ENCODE data around the gene RFFL.
A peak's percentile ranks its signal among the peaks of the same experiment; 100 is the strongest.

RFFL gene

DNA sequence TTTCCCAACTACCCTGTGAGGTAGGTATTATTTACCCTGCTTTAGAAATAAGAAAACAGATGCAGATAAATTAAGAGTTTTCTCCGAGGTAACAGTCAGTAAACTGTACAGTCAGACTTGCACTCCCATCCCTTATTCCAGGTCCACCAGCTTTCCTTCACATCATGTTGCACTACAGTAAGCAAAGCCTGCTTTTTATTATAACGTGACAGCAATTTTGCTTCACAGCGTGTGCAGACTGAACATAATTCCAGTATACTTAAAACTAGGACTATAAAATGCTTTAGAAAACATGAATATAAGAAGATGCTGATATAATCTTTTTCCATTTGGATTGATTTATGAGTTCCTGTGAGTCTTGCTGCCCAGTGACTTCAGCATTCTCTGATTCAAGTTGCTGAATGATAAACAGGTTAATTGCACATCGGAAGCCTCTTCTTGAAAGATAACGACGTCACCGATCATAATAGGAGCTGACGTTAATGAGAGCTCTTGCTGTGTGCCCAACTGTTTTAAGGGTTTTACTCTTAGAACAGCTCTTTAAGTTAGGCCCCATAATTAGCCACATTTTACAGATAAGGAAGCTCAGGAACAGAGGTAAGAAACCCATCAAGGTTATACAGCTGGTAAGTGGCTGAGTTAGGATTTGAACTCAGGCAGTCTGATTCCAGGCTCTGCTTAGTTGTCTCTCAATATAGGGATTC is 81.8 kb downstream of the RFFL start (continued):
- peak; percentile 26 for TF ChIP-seq ZNF426 (tag by site-specific recombination; IDR thresholded peaks at IDR 0.05)
- TF ChIP-seq ZBTB20 (tag by site-specific recombination; IDR thresholded peaks at IDR 0.05): no peak
- TF ChIP-seq GLIS2 (tag by site-specific recombination; IDR thresholded peaks at IDR 0.05): no peak; the same call in 1 of the 2 replicates
- TF ChIP-seq REPIN1 (tag by site-specific recombination; IDR thresholded peaks at IDR 0.05; ENCODE audit: low read depth): no peak
- peak; percentile 87; the same call in 1 of the 2 replicates for TF ChIP-seq ZNF324 (tag by site-specific recombination; IDR thresholded peaks at IDR 0.05)
- peak; percentile 93 for TF ChIP-seq ZNF561 (tag by site-specific recombination; IDR thresholded peaks at IDR 0.05; ENCODE audit: borderline replicate concordance)
- TF ChIP-seq, protein P1, sequence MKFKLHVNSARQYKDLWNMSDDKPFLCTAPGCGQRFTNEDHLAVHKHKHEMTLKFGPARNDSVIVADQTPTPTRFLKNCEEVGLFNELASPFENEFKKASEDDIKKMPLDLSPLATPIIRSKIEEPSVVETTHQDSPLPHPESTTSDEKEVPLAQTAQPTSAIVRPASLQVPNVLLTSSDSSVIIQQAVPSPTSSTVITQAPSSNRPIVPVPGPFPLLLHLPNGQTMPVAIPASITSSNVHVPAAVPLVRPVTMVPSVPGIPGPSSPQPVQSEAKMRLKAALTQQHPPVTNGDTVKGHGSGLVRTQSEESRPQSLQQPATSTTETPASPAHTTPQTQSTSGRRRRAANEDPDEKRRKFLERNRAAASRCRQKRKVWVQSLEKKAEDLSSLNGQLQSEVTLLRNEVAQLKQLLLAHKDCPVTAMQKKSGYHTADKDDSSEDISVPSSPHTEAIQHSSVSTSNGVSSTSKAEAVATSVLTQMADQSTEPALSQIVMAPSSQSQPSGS (tag by site-specific recombination; IDR thresholded peaks at IDR 0.05; ENCODE audit: low read depth): peak; percentile 97
- peak; percentile 98 for TF ChIP-seq IKZF3 (tag by site-specific recombination; IDR thresholded peaks at IDR 0.05)
- peak; percentile 90 for TF ChIP-seq ZNF10 (tag by site-specific recombination; IDR thresholded peaks at IDR 0.05)
- TF ChIP-seq ZFP41 (tag by site-specific recombination; IDR thresholded peaks at IDR 0.05; ENCODE audit: borderline replicate concordance): no peak
- TF ChIP-seq, protein P2, sequence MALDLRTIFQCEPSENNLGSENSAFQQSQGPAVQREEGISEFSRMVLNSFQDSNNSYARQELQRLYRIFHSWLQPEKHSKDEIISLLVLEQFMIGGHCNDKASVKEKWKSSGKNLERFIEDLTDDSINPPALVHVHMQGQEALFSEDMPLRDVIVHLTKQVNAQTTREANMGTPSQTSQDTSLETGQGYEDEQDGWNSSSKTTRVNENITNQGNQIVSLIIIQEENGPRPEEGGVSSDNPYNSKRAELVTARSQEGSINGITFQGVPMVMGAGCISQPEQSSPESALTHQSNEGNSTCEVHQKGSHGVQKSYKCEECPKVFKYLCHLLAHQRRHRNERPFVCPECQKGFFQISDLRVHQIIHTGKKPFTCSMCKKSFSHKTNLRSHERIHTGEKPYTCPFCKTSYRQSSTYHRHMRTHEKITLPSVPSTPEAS (tag by site-specific recombination; IDR thresholded peaks at IDR 0.05): peak; percentile 84
- peak; percentile 83 for TF ChIP-seq ZNF558 (tag by site-specific recombination; IDR thresholded peaks at IDR 0.05)
- peak; percentile 99 for TF ChIP-seq ZSCAN23 (tag by site-specific recombination; IDR thresholded peaks at IDR 0.05)
- peak; percentile 98; the same call in 1 of the 2 replicates for TF ChIP-seq ZNF391 (tag by site-specific recombination; IDR thresholded peaks at IDR 0.05; ENCODE audit: borderline replicate concordance, low read depth)
- TF ChIP-seq ZNF423 (tag by site-specific recombination; IDR thresholded peaks at IDR 0.05): peak; percentile 90
- peak; percentile 73 for TF ChIP-seq ZNF335 (tag by site-specific recombination; conservative IDR thresholded peaks at IDR 0.05)
- TF ChIP-seq, protein P3, sequence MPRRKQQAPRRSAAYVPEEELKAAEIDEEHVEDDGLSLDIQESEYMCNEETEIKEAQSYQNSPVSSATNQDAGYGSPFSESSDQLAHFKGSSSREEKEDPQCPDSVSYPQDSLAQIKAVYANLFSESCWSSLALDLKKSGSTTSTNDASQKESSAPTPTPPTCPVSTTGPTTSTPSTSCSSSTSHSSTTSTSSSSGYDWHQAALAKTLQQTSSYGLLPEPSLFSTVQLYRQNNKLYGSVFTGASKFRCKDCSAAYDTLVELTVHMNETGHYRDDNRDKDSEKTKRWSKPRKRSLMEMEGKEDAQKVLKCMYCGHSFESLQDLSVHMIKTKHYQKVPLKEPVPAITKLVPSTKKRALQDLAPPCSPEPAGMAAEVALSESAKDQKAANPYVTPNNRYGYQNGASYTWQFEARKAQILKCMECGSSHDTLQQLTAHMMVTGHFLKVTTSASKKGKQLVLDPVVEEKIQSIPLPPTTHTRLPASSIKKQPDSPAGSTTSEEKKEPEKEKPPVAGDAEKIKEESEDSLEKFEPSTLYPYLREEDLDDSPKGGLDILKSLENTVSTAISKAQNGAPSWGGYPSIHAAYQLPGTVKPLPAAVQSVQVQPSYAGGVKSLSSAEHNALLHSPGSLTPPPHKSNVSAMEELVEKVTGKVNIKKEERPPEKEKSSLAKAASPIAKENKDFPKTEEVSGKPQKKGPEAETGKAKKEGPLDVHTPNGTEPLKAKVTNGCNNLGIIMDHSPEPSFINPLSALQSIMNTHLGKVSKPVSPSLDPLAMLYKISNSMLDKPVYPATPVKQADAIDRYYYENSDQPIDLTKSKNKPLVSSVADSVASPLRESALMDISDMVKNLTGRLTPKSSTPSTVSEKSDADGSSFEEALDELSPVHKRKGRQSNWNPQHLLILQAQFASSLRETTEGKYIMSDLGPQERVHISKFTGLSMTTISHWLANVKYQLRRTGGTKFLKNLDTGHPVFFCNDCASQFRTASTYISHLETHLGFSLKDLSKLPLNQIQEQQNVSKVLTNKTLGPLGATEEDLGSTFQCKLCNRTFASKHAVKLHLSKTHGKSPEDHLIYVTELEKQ (tag by site-specific recombination; IDR thresholded peaks at IDR 0.05; ENCODE audit: borderline replicate concordance): peak; percentile 99
- peak; percentile 34; the same call in 1 of the 2 replicates for TF ChIP-seq SP2 (tag by site-specific recombination; IDR thresholded peaks at IDR 0.05)
- TF ChIP-seq HOXD13 (CRISPR knock-in tag; IDR thresholded peaks at IDR 0.05; ENCODE audit: borderline replicate concordance): no peak
- TF ChIP-seq, protein P4, sequence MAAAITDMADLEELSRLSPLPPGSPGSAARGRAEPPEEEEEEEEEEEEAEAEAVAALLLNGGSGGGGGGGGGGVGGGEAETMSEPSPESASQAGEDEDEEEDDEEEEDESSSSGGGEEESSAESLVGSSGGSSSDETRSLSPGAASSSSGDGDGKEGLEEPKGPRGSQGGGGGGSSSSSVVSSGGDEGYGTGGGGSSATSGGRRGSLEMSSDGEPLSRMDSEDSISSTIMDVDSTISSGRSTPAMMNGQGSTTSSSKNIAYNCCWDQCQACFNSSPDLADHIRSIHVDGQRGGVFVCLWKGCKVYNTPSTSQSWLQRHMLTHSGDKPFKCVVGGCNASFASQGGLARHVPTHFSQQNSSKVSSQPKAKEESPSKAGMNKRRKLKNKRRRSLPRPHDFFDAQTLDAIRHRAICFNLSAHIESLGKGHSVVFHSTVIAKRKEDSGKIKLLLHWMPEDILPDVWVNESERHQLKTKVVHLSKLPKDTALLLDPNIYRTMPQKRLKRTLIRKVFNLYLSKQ (tag by site-specific recombination; IDR thresholded peaks at IDR 0.05; ENCODE audit: borderline replicate concordance): peak; percentile 68; the same call in 1 of the 2 replicates
- TF ChIP-seq ZSCAN30 (tag by site-specific recombination; IDR thresholded peaks at IDR 0.05): peak; percentile 98
- TF ChIP-seq ZIC2 (tag by site-specific recombination; IDR thresholded peaks at IDR 0.05): peak; percentile 98
- peak; percentile 96 for TF ChIP-seq KLF10 (tag by site-specific recombination; IDR thresholded peaks at IDR 0.05)
- peak; percentile 90 for TF ChIP-seq ZBTB7A (tag by site-specific recombination; IDR thresholded peaks at IDR 0.05; ENCODE audit: low read depth)
- no peak for TF ChIP-seq ZNF248 (tag by site-specific recombination; IDR thresholded peaks at IDR 0.05)
- TF ChIP-seq, protein P5, sequence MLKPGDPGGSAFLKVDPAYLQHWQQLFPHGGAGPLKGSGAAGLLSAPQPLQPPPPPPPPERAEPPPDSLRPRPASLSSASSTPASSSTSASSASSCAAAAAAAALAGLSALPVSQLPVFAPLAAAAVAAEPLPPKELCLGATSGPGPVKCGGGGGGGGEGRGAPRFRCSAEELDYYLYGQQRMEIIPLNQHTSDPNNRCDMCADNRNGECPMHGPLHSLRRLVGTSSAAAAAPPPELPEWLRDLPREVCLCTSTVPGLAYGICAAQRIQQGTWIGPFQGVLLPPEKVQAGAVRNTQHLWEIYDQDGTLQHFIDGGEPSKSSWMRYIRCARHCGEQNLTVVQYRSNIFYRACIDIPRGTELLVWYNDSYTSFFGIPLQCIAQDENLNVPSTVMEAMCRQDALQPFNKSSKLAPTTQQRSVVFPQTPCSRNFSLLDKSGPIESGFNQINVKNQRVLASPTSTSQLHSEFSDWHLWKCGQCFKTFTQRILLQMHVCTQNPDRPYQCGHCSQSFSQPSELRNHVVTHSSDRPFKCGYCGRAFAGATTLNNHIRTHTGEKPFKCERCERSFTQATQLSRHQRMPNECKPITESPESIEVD (tag by site-specific recombination; IDR thresholded peaks at IDR 0.05): peak; percentile 100
- TF ChIP-seq ZNF433 (tag by site-specific recombination; IDR thresholded peaks at IDR 0.05; ENCODE audit: low read depth): no peak
